AG04450 (cell line): ENCODE results near the gene TDRD9. TPM values are rescaled to one million over a fixed set of nuclear protein-coding genes. Genes with fewer than 3 reads are reported as not detected.

Experiments used
- CTCF ChIA-PET: fragments of 300-600, 350-600 bp; formaldehyde crosslinking; extraction: SDS; loops from one replicate; lab custom pipeline; 2022; ENCODE audit warnings: antibody characterized with exemption, inconsistent platforms; lab: Charles Lee
- POLR2A ChIA-PET: fragments of 350-600 bp; formaldehyde crosslinking; extraction: SDS; loops from one replicate; lab custom pipeline; 2021; ENCODE audit warnings: antibody characterized with exemption, inconsistent platforms; lab: Yijun Ruan, JAX
- DNase-seq: peaks from one replicate; pipeline ENCODE4 v3.0.0-alpha.2; 2011; ENCODE audit warnings: low read depth, low spot score
- H3K27ac ChIP-seq: one replicate; pipeline ENCODE4 v1.5.1; 2012; ENCODE audit warnings: low read depth, low read length, control low read depth
- H3K27me3 ChIP-seq: one replicate; pipeline ENCODE4 v1.6.0; 2012; ENCODE audit warnings: low read length; ENCODE audit not compliant: control insufficient read depth, insufficient read depth
- H3K4me3 ChIP-seq: 2 replicates; pipeline ENCODE4 v1.5.1; 2011; ENCODE audit warnings: mild to moderate bottlenecking, low read depth, low read length, control low read depth
- H3K9me3 ChIP-seq: 2 replicates; pipeline ENCODE4 v1.5.1; 2012; ENCODE audit warnings: low read length; ENCODE audit not compliant: control insufficient read depth, insufficient read depth
- CTCF ChIP-seq: IDR thresholded peaks from 2 replicates; pipeline ENCODE4 v1.5.1; 2011; ENCODE audit warnings: low read depth, low read length, control low read depth, inconsistent platforms
- polyA plus RNA-seq: library from polyadenylated mRNA; depleted of rRNA; stranded (reverse); fragments of >200 nt; gene quantifications from 2 replicates; pipeline ENCODE4 v1.2.3, GENCODE V29; 2011

TDRD9 gene
- polyA plus RNA-seq, 1 experiment, result 0.05 TPM

DNA sequence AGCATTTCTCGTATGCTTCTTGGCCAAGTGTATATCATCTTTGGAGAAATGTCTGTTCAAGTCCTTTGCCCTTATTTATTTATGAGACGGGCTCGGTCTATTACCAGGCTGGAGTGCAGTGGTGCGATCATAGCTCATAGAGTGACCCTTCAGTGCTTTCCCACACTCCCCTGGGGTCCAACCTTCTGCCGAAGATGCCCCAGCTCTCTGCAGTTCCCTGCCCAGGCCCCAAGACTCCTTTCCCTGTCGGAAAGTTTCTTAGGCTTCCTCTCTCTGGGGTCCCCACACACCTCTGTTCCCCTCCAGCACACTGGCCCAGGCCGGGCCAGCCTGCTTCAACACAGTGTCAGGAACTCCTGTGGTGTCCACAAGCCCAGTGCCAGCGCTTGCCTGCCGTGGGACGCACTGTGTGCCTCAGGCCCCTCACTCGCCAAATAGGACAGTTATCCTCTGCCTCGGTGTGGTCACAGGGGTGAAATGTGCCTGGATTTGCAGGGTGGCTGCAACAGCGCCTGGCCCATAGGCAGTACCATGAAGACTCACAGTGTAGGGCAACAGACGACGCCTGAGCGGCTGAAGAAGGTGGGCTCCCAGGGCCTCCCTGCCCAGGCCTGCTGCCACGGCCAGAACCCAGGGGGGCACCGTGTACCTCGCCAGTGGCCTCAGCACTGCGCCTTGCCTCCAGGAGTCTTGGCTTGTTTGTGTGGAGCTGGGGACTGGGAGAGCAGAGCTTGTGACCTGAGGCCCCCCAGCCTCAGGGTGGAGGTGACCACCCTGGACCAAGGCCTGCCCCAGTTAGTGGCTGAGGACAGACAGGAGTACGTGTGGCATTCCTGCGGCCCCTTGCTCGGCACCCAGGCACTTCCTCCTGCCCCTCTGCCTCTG is 152.4 kb downstream of the TDRD9 start:
- H3K4me3 ChIP-seq, result no peak overlapping the region
- TF ChIP-seq CTCF, result no peak
- peaks cover 2% of the 10 kb centered on the region for H3K27me3 ChIP-seq
- CTCF ChIA-PET, result no interaction called here
- POLR2A ChIA-PET, result no interaction called here
- no peak for DNase-seq
- H3K27ac ChIP-seq, result no peak overlapping the region
- no peaks in the 10 kb centered on the region; the same call in 1 of the 2 replicates for H3K9me3 ChIP-seq

DNA sequence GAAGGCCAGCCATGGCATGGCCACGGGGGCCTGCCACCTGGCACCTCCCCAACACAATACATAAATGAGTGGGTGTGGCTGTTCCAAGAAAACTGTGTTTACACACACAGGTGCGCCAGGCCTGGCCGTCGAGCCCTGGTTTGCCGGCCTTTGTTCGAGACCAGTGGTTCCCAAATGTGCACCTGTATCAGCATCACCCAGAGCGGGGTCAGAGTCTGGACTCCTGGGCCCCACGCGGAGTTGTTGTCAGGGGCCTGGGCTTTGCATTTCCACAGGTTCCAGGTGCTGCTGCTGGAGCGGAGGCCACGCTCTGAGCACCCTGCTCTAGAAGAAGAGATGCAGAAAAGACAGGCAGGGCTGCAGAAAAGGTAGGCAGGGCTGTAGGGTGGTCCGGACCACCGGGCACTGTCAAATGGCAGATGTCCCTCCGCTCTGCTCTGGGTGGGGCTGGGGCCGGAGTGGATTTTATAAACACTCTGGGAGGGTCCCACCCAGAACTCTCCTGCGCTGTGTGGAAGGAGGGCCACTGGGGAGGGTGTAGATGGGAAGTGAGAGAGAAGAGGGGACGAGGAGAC is 153.1 kb downstream of the TDRD9 start:
- no peak for TF ChIP-seq CTCF
- Histone ChIP-seq H3K4me3 (no peak overlapping the region), H3K9me3 (no peaks in the 10 kb centered on the region; the same call in 1 of the 2 replicates), H3K27me3 (peaks cover 2% of the 10 kb centered on the region), H3K27ac (no peak overlapping the region)
- CTCF ChIA-PET, result no interaction called here
- DNase-seq, result no peak
- POLR2A ChIA-PET, result no interaction called here

- Histone ChIP-seq H3K27ac (no peak overlapping the region), H3K9me3 (no peaks in the 10 kb centered on the region; the same call in 1 of the 2 replicates), H3K4me3 (no peak overlapping the region), H3K27me3 (peaks cover 4% of the 10 kb centered on the region)
- ChIA-PET CTCF (no interaction called here), POLR2A (no interaction called here)
- no peak for TF ChIP-seq CTCF
- no peak for DNase-seq
These were observed 153.8 kb downstream of the TDRD9 start for GRCh38 chr14:104081951-104082464.

GRCh38 chr14:104082807-104083206 is 154.6 kb downstream of the TDRD9 start:
- H3K9me3 ChIP-seq, result no peaks in the 10 kb centered on the region; the same call in 1 of the 2 replicates
- TF ChIP-seq CTCF, result no peak
- ChIA-PET POLR2A (no interaction called here), CTCF (no interaction called here)
- DNase-seq, result no peak
- no peak overlapping the region for H3K27ac ChIP-seq
- no peak overlapping the region for H3K4me3 ChIP-seq
- peaks cover 4% of the 10 kb centered on the region for H3K27me3 ChIP-seq
